Gastrocnemius medialis (tissue), 4 donors: Measurements from ENCODE around the gene TAS2R60.

ENCODE experiments used
- POLR2A ChIP-seq, 2 donors: fragments of 450-650 bp; IDR thresholded peaks; one replicate each; pipeline ENCODE4 v1.6.1; 2017; ENCODE audit warnings: antibody characterized with exemption in 2 of 2, mild to moderate bottlenecking in 2 of 2, moderate library complexity in 2 of 2
- TF ChIP-seq, protein P1 (sequence below), 5 experiments: fragments of 450-650 bp in 3 of 5; fragments of 200-600 bp in 2 of 5; sonication (generic) in 2 of 5; IDR thresholded peaks in 4 of 5; conservative IDR thresholded peaks in 1 of 5; 1 replicate in 4 of 5; 2 replicates in 1 of 5; pipeline ENCODE4 v1.5.1; 2016 to 2019; ENCODE audit warnings: antibody characterized with exemption in 5 of 5, mild to moderate bottlenecking in 3 of 5, moderate library complexity in 3 of 5

DNA sequence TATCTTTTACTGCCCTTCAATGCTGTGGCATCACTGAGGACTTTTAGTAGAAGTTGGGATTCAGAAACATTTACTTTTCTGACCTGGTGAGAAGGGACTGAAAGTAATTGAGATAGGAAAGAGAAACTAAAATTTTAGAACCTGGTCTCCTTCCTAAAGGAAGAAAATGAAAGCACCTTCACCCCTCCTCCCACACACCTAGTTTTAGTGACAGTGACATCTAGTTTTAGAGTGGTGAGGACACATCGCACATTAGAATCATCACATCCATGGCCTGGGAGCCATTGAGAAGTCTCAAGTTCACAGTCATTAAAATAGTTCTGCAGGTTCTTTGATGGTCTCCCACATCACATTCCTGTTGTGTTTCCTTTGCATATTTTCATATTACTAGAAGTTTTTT lies 50.5 kb downstream of the TAS2R60 start:
- no peak for TF ChIP-seq POLR2A (IDR thresholded peaks at IDR 0.05)
- TF ChIP-seq, protein P1, sequence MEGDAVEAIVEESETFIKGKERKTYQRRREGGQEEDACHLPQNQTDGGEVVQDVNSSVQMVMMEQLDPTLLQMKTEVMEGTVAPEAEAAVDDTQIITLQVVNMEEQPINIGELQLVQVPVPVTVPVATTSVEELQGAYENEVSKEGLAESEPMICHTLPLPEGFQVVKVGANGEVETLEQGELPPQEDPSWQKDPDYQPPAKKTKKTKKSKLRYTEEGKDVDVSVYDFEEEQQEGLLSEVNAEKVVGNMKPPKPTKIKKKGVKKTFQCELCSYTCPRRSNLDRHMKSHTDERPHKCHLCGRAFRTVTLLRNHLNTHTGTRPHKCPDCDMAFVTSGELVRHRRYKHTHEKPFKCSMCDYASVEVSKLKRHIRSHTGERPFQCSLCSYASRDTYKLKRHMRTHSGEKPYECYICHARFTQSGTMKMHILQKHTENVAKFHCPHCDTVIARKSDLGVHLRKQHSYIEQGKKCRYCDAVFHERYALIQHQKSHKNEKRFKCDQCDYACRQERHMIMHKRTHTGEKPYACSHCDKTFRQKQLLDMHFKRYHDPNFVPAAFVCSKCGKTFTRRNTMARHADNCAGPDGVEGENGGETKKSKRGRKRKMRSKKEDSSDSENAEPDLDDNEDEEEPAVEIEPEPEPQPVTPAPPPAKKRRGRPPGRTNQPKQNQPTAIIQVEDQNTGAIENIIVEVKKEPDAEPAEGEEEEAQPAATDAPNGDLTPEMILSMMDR (IDR thresholded peaks at IDR 0.05 in 4 of 5, conservative IDR thresholded peaks at IDR 0.05 in 1 of 5) = no peak
